ENCODE results near the gene MAP3K15. TPM values are rescaled to one million over a fixed set of nuclear protein-coding genes. Genes with fewer than 3 reads are reported as not detected.

MAP3K15 gene
- total RNA-seq, 4 donors from 2014 or later, result 0.14 to 0.16 TPM; not detected in 2

- no peaks in the 10 kb centered on the region for H3K27me3 ChIP-seq
- 81% methylated on average over 13 of the region's 13 CpGs; no CpG with 5 or more reads in 1 of the 2 donors for WGBS, 2 donors (ENCODE audit: low coverage in 1 of 2)
- in situ Hi-C loops (cut with MboI; ENCODE audit: low pct_ligation_motif_present in 1 of 4, low pct_unique_long_range_greater_than_20kb in 1 of 4, low sequenced_read_pairs in 3 of 4) (loop anchor here in 2 of 4 donors (25.0 kb wide), 1 partner anchor 149 kb away; no protein-coding TSS in a partner anchor), intact Hi-C loops (cut with DNase I; ENCODE audit: low total_unique reads) (no loop called here)
- H3K4me3 ChIP-seq, result no peak overlapping the region
- H3K4me1 ChIP-seq, result no peaks in the 10 kb centered on the region
- no peak for TF ChIP-seq POLR2AphosphoS5 (IDR thresholded peaks at IDR 0.05)
- TF ChIP-seq EP300 (IDR thresholded peaks at IDR 0.05; ENCODE audit: low read depth), result no peak
- no peak for TF ChIP-seq CTCF (IDR thresholded peaks at IDR 0.05)
- no peak for TF ChIP-seq POLR2A (IDR thresholded peaks at IDR 0.05)
- no peak for DNase-seq
- no peaks in the 10 kb centered on the region for H3K36me3 ChIP-seq
- H3K27ac ChIP-seq, result no peak overlapping the region
- H3K9me3 ChIP-seq, result no peaks in the 10 kb centered on the region
Observed at GRCh38 chrX:19388064-19388679, 127.1 kb downstream of the MAP3K15 start.

GRCh38 chrX:19386679-19387078 lies 128.6 kb downstream of the MAP3K15 start:
- H3K4me3 ChIP-seq, result no peak overlapping the region
- intact Hi-C loops (cut with DNase I; ENCODE audit: low total_unique reads), result no loop called here
- in situ Hi-C loops (cut with MboI; ENCODE audit: low pct_ligation_motif_present in 1 of 4, low pct_unique_long_range_greater_than_20kb in 1 of 4, low sequenced_read_pairs in 3 of 4), result loop anchor here in 2 of 4 donors (25.0 kb wide), 1 partner anchor 151 kb away; no protein-coding TSS in a partner anchor
- no peaks in the 10 kb centered on the region for H3K4me1 ChIP-seq
- TF ChIP-seq EP300 (IDR thresholded peaks at IDR 0.05; ENCODE audit: low read depth) (no peak), CTCF (IDR thresholded peaks at IDR 0.05) (no peak), POLR2A (IDR thresholded peaks at IDR 0.05) (no peak), POLR2AphosphoS5 (IDR thresholded peaks at IDR 0.05) (no peak)
- DNase-seq, result no peak
- WGBS, 2 donors (ENCODE audit: low coverage in 1 of 2), result 70% methylated on average over 4 of the region's 4 CpGs; no CpG with 5 or more reads in 1 of the 2 donors
- no peaks in the 10 kb centered on the region for H3K36me3 ChIP-seq
- H3K9me3 ChIP-seq, result no peaks in the 10 kb centered on the region
- no peaks in the 10 kb centered on the region for H3K27me3 ChIP-seq
- no peak overlapping the region for H3K27ac ChIP-seq

- Histone ChIP-seq H3K9me3 (no peaks in the 10 kb centered on the region), H3K27me3 (no peaks in the 10 kb centered on the region), H3K4me1 (no peaks in the 10 kb centered on the region), H3K27ac (no peak overlapping the region), H3K4me3 (no peak overlapping the region), H3K36me3 (no peaks in the 10 kb centered on the region)
- intact Hi-C loops (cut with DNase I; ENCODE audit: low total_unique reads), result no loop called here
- in situ Hi-C loops (cut with MboI; ENCODE audit: low pct_ligation_motif_present in 1 of 4, low pct_unique_long_range_greater_than_20kb in 1 of 4, low sequenced_read_pairs in 3 of 4), result loop anchor here in 2 of 4 donors (25.0 kb wide), 1 partner anchor 155 kb away; no protein-coding TSS in a partner anchor
- DNase-seq, result peak; percentile 52
- 41% methylated on average over 16 of the region's 16 CpGs; no CpG with 5 or more reads in 1 of the 2 donors for WGBS, 2 donors (ENCODE audit: low coverage in 1 of 2)
- TF ChIP-seq EP300 (IDR thresholded peaks at IDR 0.05; ENCODE audit: low read depth), result no peak
- TF ChIP-seq CTCF (IDR thresholded peaks at IDR 0.05), result peak; percentile 22 to 42 (median 26)
Observed at GRCh38 chrX:19382555-19383145, 132.7 kb downstream of the MAP3K15 start.

GRCh38 chrX:19381326-19381725 lies 134.0 kb downstream of the MAP3K15 start:
- Histone ChIP-seq H3K4me3 (no peak overlapping the region), H3K27me3 (no peaks in the 10 kb centered on the region), H3K9me3 (no peaks in the 10 kb centered on the region), H3K27ac (no peak overlapping the region), H3K36me3 (no peaks in the 10 kb centered on the region), H3K4me1 (no peaks in the 10 kb centered on the region)
- intact Hi-C loops (cut with DNase I; ENCODE audit: low total_unique reads) (no loop called here), in situ Hi-C loops (cut with MboI; ENCODE audit: low pct_ligation_motif_present in 1 of 4, low pct_unique_long_range_greater_than_20kb in 1 of 4, low sequenced_read_pairs in 3 of 4) (loop anchor here in 2 of 4 donors (25.0 kb wide), 1 partner anchor 156 kb away; no protein-coding TSS in a partner anchor)
- 88% methylated on average over 9 of the region's 9 CpGs; no CpG with 5 or more reads in 1 of the 2 donors for WGBS, 2 donors (ENCODE audit: low coverage in 1 of 2)
- TF ChIP-seq POLR2AphosphoS5 (IDR thresholded peaks at IDR 0.05), result no peak
- TF ChIP-seq EP300 (IDR thresholded peaks at IDR 0.05; ENCODE audit: low read depth), result no peak
- TF ChIP-seq POLR2A (IDR thresholded peaks at IDR 0.05), result no peak
- TF ChIP-seq CTCF (IDR thresholded peaks at IDR 0.05), result no peak
- no peak for DNase-seq
